Caco-2 (cell line): Measurements from ENCODE around the gene SIAH3. TPM values are rescaled to one million over a fixed set of nuclear protein-coding genes. Genes with fewer than 3 reads are reported as not detected.

Experiments
- BruUV-seq: library from RNA; stranded (reverse); fragments of 400-500 nt; replicated peaks from 2 replicates; lab custom pipeline; 2021; lab: Mats Ljungman, UMichigan
- CTCF ChIA-PET: fragments of 300-600 bp; sonication (Branson Sonifier 250); formaldehyde crosslinking; loops from one replicate; lab custom pipeline; 2022; ENCODE audit warnings: antibody characterized with exemption; lab: Charles Lee
- POLR2A ChIA-PET: fragments of 300-600 bp; sonication (Branson Sonifier 250); formaldehyde crosslinking; loops from one replicate; lab custom pipeline; 2022; ENCODE audit warnings: antibody characterized with exemption; lab: Charles Lee
- DNase-seq, 2 experiments: peaks; one replicate each; pipeline versions ENCODE4 v3.0.0 to v3.0.0-alpha.2; 2020 to 2022
- H3K27me3 ChIP-seq: replicated peaks from 2 replicates; pipeline ENCODE4 v1.6.0; 2011; ENCODE audit warnings: low read length; ENCODE audit not compliant: control insufficient read depth, insufficient read depth
- H3K36me3 ChIP-seq: 2 replicates; pipeline ENCODE4 v1.5.1; 2011; ENCODE audit warnings: low read length; ENCODE audit not compliant: control insufficient read depth, insufficient read depth
- H3K4me1 ChIP-seq: fragments of 250-450 bp; sonication (Bioruptor Pico); 2 replicates; pipeline ENCODE4 v1.5.1; 2020; ENCODE audit warnings: mild to moderate bottlenecking
- H3K4me3 ChIP-seq: 2 replicates; pipeline ENCODE4 v1.5.1; 2011; ENCODE audit warnings: low read depth, mild to moderate bottlenecking, control low read depth, low read length
- H3K9me3 ChIP-seq: fragments of 250-450 bp; sonication (Bioruptor Pico); 2 replicates; pipeline ENCODE4 v1.5.1; 2020; ENCODE audit warnings: mild to moderate bottlenecking, moderate library complexity
- H3K27ac Mint-ChIP-seq: one replicate; pipeline ENCODE4 v1.8.0; 2022; ENCODE audit warnings: mixed read lengths; ENCODE audit not compliant: unreplicated experiment
- H3K27me3 Mint-ChIP-seq: one replicate; pipeline ENCODE4 v1.8.0; 2022; ENCODE audit warnings: mixed read lengths; ENCODE audit not compliant: insufficient read depth, unreplicated experiment
- H3K36me3 Mint-ChIP-seq: one replicate; pipeline ENCODE4 v1.8.0; 2022; ENCODE audit warnings: mild to moderate bottlenecking, mixed read lengths; ENCODE audit not compliant: insufficient read depth, unreplicated experiment
- H3K4me1 Mint-ChIP-seq: one replicate; pipeline ENCODE4 v1.8.0; 2022; ENCODE audit warnings: low read depth, mixed read lengths; ENCODE audit not compliant: unreplicated experiment
- H3K4me3 Mint-ChIP-seq: one replicate; pipeline ENCODE4 v1.8.0; 2022; ENCODE audit warnings: mild to moderate bottlenecking, moderate library complexity, mixed read lengths; ENCODE audit not compliant: unreplicated experiment
- H3K9me3 Mint-ChIP-seq: one replicate; pipeline ENCODE4 v1.8.0; 2022; ENCODE audit warnings: mixed read lengths; ENCODE audit not compliant: unreplicated experiment
- CTCF ChIP-seq, 2 experiments: fragments of 200-600 bp in 1 of 2; IDR thresholded peaks; 1 replicate in 1 of 2; 2 replicates in 1 of 2; pipeline versions ENCODE4 v1.5.1 to v1.8.0; 2011 to 2022; ENCODE audit warnings: antibody characterized with exemption in 1 of 2, control low read depth in 1 of 2, inconsistent platforms in 1 of 2, low read depth in 1 of 2, low read length in 1 of 2, mild to moderate bottlenecking in 1 of 2, moderate library complexity in 1 of 2; ENCODE audit not compliant: insufficient read depth in 1 of 2, severe bottlenecking in 1 of 2, unreplicated experiment in 1 of 2
- intact Hi-C: fragments of 100-400 bp; cut with micrococcal nuclease; formaldehyde crosslinking; loops from one replicate; pipeline ENCODE4 v1.10.0; 2022; ENCODE audit not compliant: unreplicated experiment
- total RNA-seq: library from RNA; stranded (reverse); gene quantifications from 2 replicates; pipeline ENCODE4 v1.2.3, GENCODE V29; 2022

The SIAH3 gene
- total RNA-seq, 1 experiment from 2014 or later: not detected

- no peaks in the 10 kb centered on the region for H3K36me3 Mint-ChIP-seq
- Histone ChIP-seq H3K27me3 (no peaks in the 10 kb centered on the region), H3K4me1 (no peaks in the 10 kb centered on the region), H3K4me3 (no peak overlapping the region), H3K36me3 (no peaks in the 10 kb centered on the region), H3K9me3 (no peaks in the 10 kb centered on the region)
- H3K27me3 Mint-ChIP-seq: peaks cover 9% of the 10 kb centered on the region
- TF ChIP-seq CTCF (IDR thresholded peaks at IDR 0.05; ENCODE audit: insufficient read depth in 1 of 2, low read depth in 1 of 2, low read length in 1 of 2, severe bottlenecking in 1 of 2, unreplicated experiment in 1 of 2): no peak
- H3K4me3 Mint-ChIP-seq: no peak overlapping the region
- ChIA-PET CTCF (no interaction called here), POLR2A (no interaction called here)
- no peaks in the 10 kb centered on the region for H3K4me1 Mint-ChIP-seq
- intact Hi-C loops: no loop called here
- no peak for DNase-seq
- no peaks in the 10 kb centered on the region for H3K9me3 Mint-ChIP-seq
- no peak overlapping the region for H3K27ac Mint-ChIP-seq
- no TSS peak for BruUV-seq
These were observed 21.4 kb downstream of the SIAH3 start for GRCh38 chr13:45830121-45830520.

- Histone ChIP-seq H3K36me3 (no peaks in the 10 kb centered on the region), H3K27me3 (no peaks in the 10 kb centered on the region), H3K4me1 (no peaks in the 10 kb centered on the region), H3K9me3 (no peaks in the 10 kb centered on the region), H3K4me3 (no peak overlapping the region)
- intact Hi-C loops: no loop called here
- Mint-ChIP-seq H3K4me1 (no peaks in the 10 kb centered on the region), H3K36me3 (no peaks in the 10 kb centered on the region), H3K9me3 (no peaks in the 10 kb centered on the region), H3K27ac (no peak overlapping the region), H3K27me3 (peaks cover 9% of the 10 kb centered on the region), H3K4me3 (no peak overlapping the region)
- no peak for TF ChIP-seq CTCF (IDR thresholded peaks at IDR 0.05; ENCODE audit: insufficient read depth in 1 of 2, low read depth in 1 of 2, low read length in 1 of 2, severe bottlenecking in 1 of 2, unreplicated experiment in 1 of 2)
- no TSS peak for BruUV-seq
- POLR2A ChIA-PET: no interaction called here
- DNase-seq: no peak
- CTCF ChIA-PET: interaction anchor here (1.1 kb wide), 1 partner anchor 21 kb away, joined by 8 read pairs; no protein-coding TSS in a partner anchor
These were observed 23.1 kb downstream of the SIAH3 start for GRCh38 chr13:45828256-45828968.

GRCh38 chr13:45827318-45827717 lies 24.2 kb downstream of the SIAH3 start:
- H3K36me3 Mint-ChIP-seq: no peaks in the 10 kb centered on the region
- H3K4me3 Mint-ChIP-seq: no peak overlapping the region
- H3K27me3 Mint-ChIP-seq: peaks cover 5% of the 10 kb centered on the region
- Histone ChIP-seq H3K36me3 (no peaks in the 10 kb centered on the region), H3K9me3 (no peaks in the 10 kb centered on the region), H3K4me1 (no peaks in the 10 kb centered on the region), H3K27me3 (no peaks in the 10 kb centered on the region), H3K4me3 (no peak overlapping the region)
- no TSS peak for BruUV-seq
- H3K27ac Mint-ChIP-seq: no peak overlapping the region
- no peaks in the 10 kb centered on the region for H3K9me3 Mint-ChIP-seq
- CTCF ChIA-PET: interaction anchor here (0.6 kb wide), 1 partner anchor 20 kb away, joined by 3 read pairs; no protein-coding TSS in a partner anchor
- DNase-seq: no peak
- intact Hi-C loops: no loop called here
- no peak for TF ChIP-seq CTCF (IDR thresholded peaks at IDR 0.05; ENCODE audit: insufficient read depth in 1 of 2, low read depth in 1 of 2, low read length in 1 of 2, severe bottlenecking in 1 of 2, unreplicated experiment in 1 of 2)
- POLR2A ChIA-PET: no interaction called here
- H3K4me1 Mint-ChIP-seq: no peaks in the 10 kb centered on the region
